HCEC 1CT (cell line): ENCODE data around the gene BOD1L2.

Experiments used
- DNase-seq: peaks from one replicate; pipeline ENCODE4 v3.0.0-alpha.2; 2017

The BOD1L2 gene

GRCh38 chr18:57150828-57151227, 3.9 kb downstream of the BOD1L2 start:
- DNase-seq = no peak

GRCh38 chr18:57154191-57154830, 7.4 kb downstream of the BOD1L2 start:
- DNase-seq = no peak

- no peak for DNase-seq
Observed at GRCh38 chr18:57164401-57164800, 17.5 kb downstream of the BOD1L2 start.

GRCh38 chr18:57167617-57168308, 20.9 kb downstream of the BOD1L2 start:
- no peak for DNase-seq

- DNase-seq = no peak
Observed at GRCh38 chr18:57171026-57171425, 24.1 kb downstream of the BOD1L2 start.

- peak; percentile 4 for DNase-seq
Observed at GRCh38 chr18:57175532-57175931, 28.6 kb downstream of the BOD1L2 start.

GRCh38 chr18:57185434-57185833, 38.5 kb downstream of the BOD1L2 start:
- DNase-seq = no peak

- no peak for DNase-seq
Observed at GRCh38 chr18:57188851-57189557, 42.1 kb downstream of the BOD1L2 start.

- no peak for DNase-seq
Observed at GRCh38 chr18:57190026-57190425, 43.1 kb downstream of the BOD1L2 start.

- no peak for DNase-seq
Observed at GRCh38 chr18:57194070-57194469, 47.2 kb downstream of the BOD1L2 start.

GRCh38 chr18:57194622-57195021, 47.7 kb downstream of the BOD1L2 start:
- no peak for DNase-seq

- DNase-seq = no peak
Observed at GRCh38 chr18:57195341-57195740, 48.5 kb downstream of the BOD1L2 start.

GRCh38 chr18:57197261-57197660, 50.4 kb downstream of the BOD1L2 start:
- no peak for DNase-seq

GRCh38 chr18:57198073-57198472, 51.2 kb downstream of the BOD1L2 start:
- no peak for DNase-seq
